Measurements from ENCODE around the gene GAREM1. TPM values are rescaled to one million over a fixed set of nuclear protein-coding genes. Genes with fewer than 3 reads are reported as not detected.

The GAREM1 gene
- total RNA-seq, 1 donor from 2014 or later = 5.1 TPM

DNA sequence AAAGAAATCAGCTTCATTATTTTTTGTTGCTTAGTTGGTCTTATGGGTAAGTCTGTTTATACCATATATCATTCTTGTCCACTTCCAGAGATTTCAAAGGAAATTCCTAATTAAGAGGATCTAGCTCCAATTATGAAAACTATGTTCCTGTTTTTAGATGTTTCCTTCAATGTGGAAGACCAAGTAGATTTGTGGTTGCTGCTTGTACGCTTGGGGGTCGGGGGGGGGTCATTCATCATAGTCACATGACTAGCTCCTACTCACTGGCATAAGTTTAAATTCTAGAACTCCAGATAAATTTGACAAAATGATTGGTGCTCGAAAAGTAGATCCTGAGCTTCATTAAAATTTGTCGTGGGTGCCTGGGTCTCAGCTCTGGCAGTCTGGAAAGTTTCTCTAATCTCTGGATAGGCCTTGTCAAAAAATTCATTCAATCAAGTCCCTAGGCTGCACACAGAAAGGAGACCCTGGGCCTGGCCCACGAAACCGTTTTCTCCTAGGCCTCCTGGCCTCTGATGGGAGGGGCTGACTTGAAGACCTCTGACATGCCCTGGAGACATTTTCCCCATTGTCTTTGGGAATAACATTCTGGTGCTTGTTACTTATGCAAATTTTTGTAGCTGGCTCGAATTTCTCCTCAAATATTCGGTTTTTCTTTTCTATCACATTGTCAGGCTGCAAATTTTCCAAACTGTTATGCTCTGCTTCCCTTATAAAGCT lies 218.4 kb downstream of the GAREM1 start:
- no peak overlapping the region for H3K4me3 ChIP-seq
- H3K79me2 ChIP-seq (ENCODE audit: low read depth) = no peaks in the 10 kb centered on the region
- no peaks in the 10 kb centered on the region for H3K27me3 ChIP-seq
- H3K36me3 Mint-ChIP-seq = no peaks in the 10 kb centered on the region
- TF ChIP-seq EZH2phosphoT487 (IDR thresholded peaks at IDR 0.05) (no peak), CTCF (IDR thresholded peaks at IDR 0.05) (no peak), EZH2 (IDR thresholded peaks at IDR 0.05) (no peak)
- peaks cover under 1% of the 10 kb centered on the region for H3K4me1 Mint-ChIP-seq
- H3K9me3 ChIP-seq (ENCODE audit: low read depth) = no peaks in the 10 kb centered on the region
- no peaks in the 10 kb centered on the region for H3K9me3 Mint-ChIP-seq
- H2AFZ ChIP-seq (replicated peaks) = no peak overlapping the region
- H3K9ac ChIP-seq = no peak overlapping the region
- no peaks in the 10 kb centered on the region for H3K4me1 ChIP-seq
- no peaks in the 10 kb centered on the region for H3F3A ChIP-seq (ENCODE audit: low read depth)
- H3K36me3 ChIP-seq = no peaks in the 10 kb centered on the region
- no peak overlapping the region for H3K4me2 ChIP-seq
- no peaks in the 10 kb centered on the region for H4K20me1 ChIP-seq (ENCODE audit: low read depth)
- H3K27ac ChIP-seq = no peak overlapping the region
- no peak overlapping the region for H3K27ac Mint-ChIP-seq
- peaks cover 2% of the 10 kb centered on the region for H3K27me3 Mint-ChIP-seq (ENCODE audit: insufficient read depth, low read depth)
- no peak overlapping the region for H3K4me3 Mint-ChIP-seq
- DNase-seq (ENCODE audit: low spot score) = no peak

GRCh38 chr18:32251466-32251865 lies 219.2 kb downstream of the GAREM1 start:
- Histone ChIP-seq H3K27ac (no peak overlapping the region), H3K4me1 (no peaks in the 10 kb centered on the region), H3K27me3 (no peaks in the 10 kb centered on the region), H3K4me2 (no peak overlapping the region), H4K20me1 (ENCODE audit: low read depth) (no peaks in the 10 kb centered on the region), H3K9me3 (ENCODE audit: low read depth) (no peaks in the 10 kb centered on the region), H3K36me3 (no peaks in the 10 kb centered on the region), H3K79me2 (ENCODE audit: low read depth) (no peaks in the 10 kb centered on the region), H3K4me3 (no peak overlapping the region), H3F3A (ENCODE audit: low read depth) (no peaks in the 10 kb centered on the region), H2AFZ (replicated peaks) (no peak overlapping the region), H3K9ac (no peak overlapping the region)
- Mint-ChIP-seq H3K4me3 (no peak overlapping the region), H3K27ac (no peak overlapping the region), H3K9me3 (no peaks in the 10 kb centered on the region), H3K4me1 (no peaks in the 10 kb centered on the region), H3K36me3 (no peaks in the 10 kb centered on the region), H3K27me3 (ENCODE audit: insufficient read depth, low read depth) (no peaks in the 10 kb centered on the region)
- TF ChIP-seq CTCF (IDR thresholded peaks at IDR 0.05) (no peak), EZH2phosphoT487 (IDR thresholded peaks at IDR 0.05) (no peak), EZH2 (IDR thresholded peaks at IDR 0.05) (no peak)
- no peak for DNase-seq (ENCODE audit: low spot score)

DNA sequence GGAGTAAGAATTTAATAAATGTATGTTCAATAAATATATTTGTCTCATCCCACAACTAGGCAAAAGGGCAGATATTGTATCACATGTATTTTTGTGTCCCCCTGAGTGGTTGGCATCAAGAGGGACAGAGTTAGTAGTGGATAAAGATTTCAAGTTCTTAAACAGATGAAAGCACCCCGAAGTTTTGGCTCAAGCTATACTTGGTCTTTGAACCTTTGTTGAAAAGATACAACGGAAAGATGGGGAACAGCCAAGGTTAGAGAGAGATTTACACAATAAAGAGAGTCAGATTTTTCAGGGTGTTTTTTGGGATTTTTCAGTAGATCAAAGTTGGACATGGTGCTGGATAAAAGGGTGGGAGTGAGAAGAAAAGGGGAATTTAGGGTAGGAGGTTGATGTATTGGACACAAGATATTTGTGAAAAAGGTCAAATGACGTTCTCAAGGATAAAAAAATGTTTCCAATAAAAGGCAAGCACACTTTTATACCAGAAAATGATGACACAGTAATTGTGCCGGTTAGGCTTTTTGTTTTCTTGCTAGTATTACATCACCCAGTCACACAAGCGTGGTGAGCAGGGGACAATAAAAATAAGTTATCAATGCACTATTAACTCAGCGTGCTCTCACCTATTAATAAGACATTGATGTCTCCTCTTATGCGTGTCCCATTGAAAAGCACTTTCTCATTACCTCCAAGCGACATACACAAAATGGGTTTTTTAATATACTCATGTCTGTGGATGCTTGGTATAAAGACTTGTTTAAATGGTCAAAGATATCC lies 221.3 kb downstream of the GAREM1 start:
- TF ChIP-seq EZH2phosphoT487 (IDR thresholded peaks at IDR 0.05) (no peak), CTCF (IDR thresholded peaks at IDR 0.05) (no peak), EZH2 (IDR thresholded peaks at IDR 0.05) (no peak)
- H3K4me3 Mint-ChIP-seq = no peak overlapping the region
- H3K4me1 Mint-ChIP-seq = no peaks in the 10 kb centered on the region
- H3F3A ChIP-seq (ENCODE audit: low read depth) = no peaks in the 10 kb centered on the region
- H3K9me3 Mint-ChIP-seq = no peaks in the 10 kb centered on the region
- H3K27ac ChIP-seq = no peak overlapping the region
- H3K36me3 ChIP-seq = no peaks in the 10 kb centered on the region
- no peak for DNase-seq (ENCODE audit: low spot score)
- no peaks in the 10 kb centered on the region for H4K20me1 ChIP-seq (ENCODE audit: low read depth)
- no peaks in the 10 kb centered on the region for H3K4me1 ChIP-seq
- H3K27ac Mint-ChIP-seq = no peak overlapping the region
- no peak overlapping the region for H2AFZ ChIP-seq (replicated peaks)
- H3K9me3 ChIP-seq (ENCODE audit: low read depth) = no peaks in the 10 kb centered on the region
- no peaks in the 10 kb centered on the region for H3K27me3 ChIP-seq
- H3K4me3 ChIP-seq = no peak overlapping the region
- no peak overlapping the region for H3K9ac ChIP-seq
- no peaks in the 10 kb centered on the region for H3K79me2 ChIP-seq (ENCODE audit: low read depth)
- no peak overlapping the region for H3K4me2 ChIP-seq
- H3K27me3 Mint-ChIP-seq (ENCODE audit: insufficient read depth, low read depth) = no peaks in the 10 kb centered on the region
- no peaks in the 10 kb centered on the region for H3K36me3 Mint-ChIP-seq

All from neural progenitor cell (in vitro differentiated cells).